Occipital lobe (tissue), 2 donors: ENCODE measurements around the gene EPS8. TPM values are rescaled to one million over a fixed set of nuclear protein-coding genes. Genes with fewer than 3 reads are reported as not detected.
"Not testable (repeated sequence)": the region's sequence is repeated elsewhere in the genome, so short reads cannot be mapped to it uniquely, and the experiment has no call there.

Experiments
- DNase-seq: peaks from one replicate; lab custom pipeline; 2025; lab: John Stamatoyannopoulos, UW
- total RNA-seq: library from RNA; depleted of rRNA; stranded (reverse); fragments of >200 nt; gene quantifications from one replicate; pipeline ENCODE4 v1.2.3, GENCODE V29; 2014

EPS8 gene
- total RNA-seq, 1 donor from 2014 or later: 110 TPM

DNA sequence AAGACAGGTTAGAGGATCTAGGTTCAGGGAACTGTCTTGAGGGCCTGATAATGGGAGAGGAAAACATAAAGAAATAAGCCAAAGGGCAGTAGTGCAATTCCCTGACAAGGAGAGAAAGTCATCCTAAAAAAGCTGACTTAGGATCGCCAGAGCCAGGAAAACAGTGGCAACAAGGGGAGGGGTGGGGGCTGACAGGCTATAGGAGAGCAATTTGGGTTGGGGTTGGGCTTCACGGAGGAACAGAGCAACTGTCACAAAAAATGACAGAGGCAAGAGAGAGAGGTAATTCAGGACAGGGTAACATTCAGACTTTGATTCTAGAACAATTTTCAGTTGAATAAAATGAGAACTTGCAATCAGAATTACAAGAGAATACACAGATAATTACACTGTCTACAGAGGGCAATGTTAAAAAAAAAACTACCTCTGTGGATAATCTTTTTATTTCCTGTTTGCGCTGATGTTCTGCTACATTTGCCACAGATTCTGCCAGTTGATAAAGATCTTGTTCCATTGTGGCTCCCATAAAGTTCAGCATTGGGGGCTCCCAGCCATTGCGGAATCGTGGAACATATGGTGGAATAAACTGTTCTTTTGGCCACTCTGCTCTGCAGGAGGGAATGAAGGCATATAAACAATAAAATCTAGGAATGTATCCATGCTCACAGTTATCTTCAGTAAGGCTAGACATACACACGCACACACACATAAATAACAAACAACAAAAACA, 138.6 kb downstream of the EPS8 start:
- no peak for DNase-seq

DNA sequence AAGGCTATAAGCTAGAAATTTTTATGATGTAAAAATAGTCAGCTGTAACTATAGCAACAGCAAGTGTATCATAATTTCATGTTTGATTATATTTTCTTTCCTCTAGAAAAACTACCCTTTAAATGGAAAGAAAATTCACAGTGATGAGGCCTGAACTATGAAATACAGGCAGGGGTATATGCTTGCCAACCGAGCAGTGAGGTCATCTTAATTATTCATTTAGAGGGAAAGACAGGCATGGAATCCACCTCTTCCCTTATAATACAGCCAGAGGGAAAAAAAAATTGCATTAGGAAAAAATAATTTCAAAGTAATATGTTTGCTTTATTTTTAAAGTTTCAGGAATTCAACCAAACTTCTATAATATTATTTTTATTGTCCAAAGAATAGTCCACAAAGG, 139.8 kb downstream of the EPS8 start:
- no peak for DNase-seq

DNA sequence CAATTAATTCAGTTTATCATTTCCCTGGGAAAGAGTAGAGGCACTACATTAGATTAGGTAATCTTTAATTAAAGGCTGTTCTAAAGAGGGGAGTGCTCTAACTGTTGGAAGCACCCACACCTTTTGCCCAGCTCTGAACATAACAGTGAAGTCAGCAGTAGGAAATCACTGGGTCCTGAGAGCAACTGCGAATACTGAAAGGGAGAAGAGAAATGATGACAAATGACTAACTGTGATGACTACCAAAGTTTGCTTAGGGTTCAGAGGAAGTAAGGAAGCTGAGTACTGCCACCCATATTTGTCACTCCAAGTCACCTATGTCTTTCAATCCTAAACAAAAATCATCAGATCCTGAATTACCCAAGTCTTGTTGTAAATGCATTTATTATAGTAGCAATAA, 140.6 kb downstream of the EPS8 start:
- DNase-seq: no peak

DNA sequence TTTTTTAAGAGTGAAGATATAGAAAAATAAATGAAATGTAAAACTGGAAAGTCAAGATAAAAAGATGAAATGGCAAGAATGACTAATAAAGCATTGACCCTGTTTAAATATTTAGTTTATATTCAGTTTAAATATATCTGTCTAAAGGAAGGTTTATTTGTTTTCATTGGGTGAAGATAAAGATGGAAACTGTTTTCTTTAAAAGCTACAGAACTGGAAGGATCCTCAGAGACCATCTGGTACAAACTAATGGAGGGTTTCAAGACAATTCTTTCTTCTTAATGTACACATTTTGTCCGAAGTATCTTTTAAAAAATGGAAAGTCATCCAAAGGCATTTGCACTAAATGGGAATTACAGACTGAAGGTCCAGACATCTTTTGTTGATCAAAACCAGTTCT, 142.6 kb downstream of the EPS8 start:
- no peak for DNase-seq

DNA sequence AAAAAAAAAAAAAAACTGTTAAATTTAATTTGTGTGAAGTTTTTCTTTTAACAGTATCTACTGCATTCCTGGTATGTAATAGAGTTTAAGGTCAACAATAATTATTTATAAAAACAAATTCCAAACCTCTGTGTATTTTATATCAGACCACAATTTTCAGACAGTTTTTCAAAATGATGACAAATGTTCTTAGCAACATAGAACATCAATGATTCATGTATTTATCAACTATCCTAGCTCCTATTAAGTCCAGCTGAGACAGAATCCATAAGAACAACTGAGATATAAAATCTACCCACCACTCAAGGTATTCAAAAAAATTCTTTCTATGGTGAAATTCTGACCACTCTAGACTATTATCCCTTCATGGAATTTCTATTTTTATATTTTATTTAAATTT, 144.5 kb downstream of the EPS8 start:
- DNase-seq: no peak

DNA sequence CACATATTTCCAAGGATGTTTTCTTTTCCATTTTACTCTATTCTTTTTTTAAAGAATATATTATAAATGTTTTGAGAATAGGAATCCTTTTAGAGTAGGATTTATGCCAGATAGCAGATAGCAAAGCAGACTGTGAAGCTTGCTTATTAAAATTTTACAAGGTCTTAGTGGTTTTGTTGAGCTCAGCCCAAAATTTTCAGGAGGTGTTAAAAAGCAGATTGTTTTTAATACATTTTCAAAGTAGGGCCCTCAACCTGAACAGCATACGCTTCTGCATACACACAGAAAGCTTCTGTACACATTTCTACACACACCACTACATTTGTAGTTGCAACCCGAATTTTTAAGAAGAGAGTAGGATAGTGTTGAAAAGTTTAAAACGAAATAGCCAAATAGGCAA, 151.0 kb downstream of the EPS8 start:
- no peak for DNase-seq

DNA sequence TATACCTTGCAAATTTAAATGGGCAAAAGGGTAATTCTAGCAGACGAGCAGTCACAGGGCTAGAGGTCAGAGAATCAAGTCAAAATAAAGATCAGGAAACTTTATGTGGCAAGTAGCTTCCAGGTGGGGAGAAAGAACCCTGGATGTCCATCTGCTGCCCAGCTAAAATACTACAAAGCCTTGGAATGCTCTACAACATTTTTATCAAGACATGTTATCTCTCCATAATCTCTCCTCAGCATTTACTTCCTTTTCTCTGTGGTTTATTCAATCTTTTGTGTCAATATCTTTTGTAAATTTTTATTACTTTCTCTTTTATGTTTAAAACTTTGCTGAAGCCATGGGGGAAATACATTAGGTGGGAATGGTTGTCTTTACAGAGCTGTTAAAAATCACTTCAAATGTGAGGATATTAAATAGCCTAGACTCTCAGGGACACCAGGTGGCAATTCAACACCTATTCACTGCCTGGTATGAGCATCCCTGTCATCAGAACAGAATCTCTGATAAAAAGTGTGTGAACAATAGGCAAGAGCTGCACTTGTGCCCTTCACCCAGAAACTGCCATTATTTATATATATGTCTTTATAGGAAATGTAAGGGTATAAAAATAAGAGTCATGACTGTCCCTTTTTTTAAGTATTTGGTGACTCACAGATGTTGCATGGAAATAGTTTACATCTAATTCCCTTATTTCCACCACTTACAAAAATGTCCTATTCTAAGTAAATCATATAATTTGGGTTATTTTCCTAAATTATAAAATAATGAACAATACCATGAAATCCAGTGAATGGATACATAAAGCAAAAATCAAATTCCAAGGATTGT, 152.9 kb downstream of the EPS8 start:
- no peak for DNase-seq

DNA sequence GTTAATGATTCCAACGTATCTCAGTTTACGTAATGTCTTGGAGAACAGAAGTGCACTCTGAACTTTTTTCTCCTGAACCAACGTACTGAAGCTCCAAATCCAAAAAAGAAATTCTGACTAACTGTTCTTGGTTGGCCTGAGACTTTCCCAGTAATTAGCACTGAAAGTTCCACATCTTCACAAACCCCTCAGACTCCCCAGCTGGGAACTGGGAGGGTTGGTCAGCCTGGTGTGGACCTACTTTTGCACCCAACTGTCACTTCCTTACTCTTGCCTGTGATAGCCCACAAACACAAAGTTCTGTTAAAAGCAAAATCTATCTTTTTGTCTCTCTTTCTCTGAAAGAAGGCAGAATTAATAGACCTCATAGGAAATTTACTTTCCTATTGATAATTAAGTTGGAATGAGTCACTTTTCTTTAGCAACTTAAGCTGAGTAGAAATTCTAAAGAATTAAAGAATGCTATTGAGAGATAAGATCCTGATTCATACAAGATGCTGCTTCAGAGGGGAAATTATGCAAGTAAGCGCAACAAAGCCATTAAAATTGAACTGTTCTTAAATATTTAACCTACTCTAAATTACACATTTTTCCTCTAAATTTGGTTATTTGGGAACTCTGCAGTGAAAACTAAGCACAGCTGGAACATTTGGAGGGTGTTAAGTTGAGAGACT, 155.0 kb downstream of the EPS8 start:
- no peak for DNase-seq

DNA sequence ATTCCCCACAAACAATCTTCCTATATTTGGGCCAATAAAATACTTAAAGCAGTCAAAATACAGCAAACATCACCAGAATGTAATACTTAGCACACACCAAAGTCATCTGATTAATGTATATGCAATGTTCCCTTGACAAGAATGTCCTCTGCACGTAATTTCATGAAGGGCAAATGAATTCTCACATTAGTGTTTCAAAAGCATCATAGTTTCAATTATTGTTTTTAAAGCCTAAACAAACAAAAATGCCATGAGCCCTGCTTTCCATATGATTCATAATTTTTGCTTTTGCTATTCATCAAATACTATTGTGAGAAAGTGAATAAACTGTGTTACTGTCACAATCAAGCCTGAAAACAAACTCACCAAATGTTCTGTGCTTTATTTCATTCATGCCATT, 156.0 kb downstream of the EPS8 start:
- no peak for DNase-seq

DNA sequence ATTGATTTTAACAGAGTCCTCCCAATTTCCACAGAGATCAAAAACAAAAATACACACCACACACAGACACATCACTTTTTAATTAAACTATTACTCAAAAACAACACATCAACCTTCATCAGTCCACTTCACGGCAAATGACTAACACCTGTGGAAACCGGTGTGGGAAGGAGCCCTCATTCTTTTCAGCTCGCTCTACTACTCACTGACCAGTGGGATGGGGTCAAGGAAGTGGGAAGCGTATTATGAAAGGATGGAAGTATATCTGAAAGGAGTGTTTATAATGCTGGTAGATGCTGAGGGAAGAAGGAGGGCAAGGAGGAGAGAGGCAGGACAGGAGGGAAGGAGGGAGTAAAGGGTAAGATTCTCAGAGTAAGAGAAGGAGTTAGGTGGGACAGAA, 156.5 kb downstream of the EPS8 start:
- no peak for DNase-seq

DNA sequence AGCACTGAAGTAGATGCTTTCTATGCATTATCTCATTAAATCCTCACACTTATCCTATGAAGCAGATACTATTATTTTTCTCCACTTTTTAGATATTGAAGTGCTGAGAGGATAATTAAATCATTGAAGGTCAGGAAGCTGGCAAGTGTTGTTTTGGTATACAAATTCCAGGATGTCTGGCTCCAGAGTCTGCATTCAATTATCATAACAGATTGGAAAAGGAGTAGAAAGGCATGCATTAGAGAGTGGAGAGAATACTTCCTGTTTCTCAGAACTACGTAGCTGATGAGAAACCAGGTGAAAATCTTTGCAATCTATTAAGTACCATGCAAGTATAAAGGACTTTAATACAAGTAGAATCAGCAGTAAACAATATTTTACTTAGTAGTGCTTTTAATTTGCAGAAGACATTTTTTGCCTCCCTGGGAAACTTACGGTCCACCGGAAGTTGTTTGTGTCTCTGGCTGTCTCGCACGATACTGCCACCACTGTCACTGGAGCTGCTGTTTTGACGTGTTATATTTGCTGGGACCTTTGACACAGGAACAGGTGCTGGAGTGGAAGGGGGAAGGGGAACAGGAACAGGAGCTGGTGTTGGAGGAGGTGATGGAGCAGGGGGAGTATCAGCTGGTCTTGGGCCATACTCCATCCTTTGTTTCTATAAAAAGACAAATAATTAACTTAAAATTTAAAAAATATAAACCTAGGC, 158.0 kb downstream of the EPS8 start:
- DNase-seq: no peak

DNA sequence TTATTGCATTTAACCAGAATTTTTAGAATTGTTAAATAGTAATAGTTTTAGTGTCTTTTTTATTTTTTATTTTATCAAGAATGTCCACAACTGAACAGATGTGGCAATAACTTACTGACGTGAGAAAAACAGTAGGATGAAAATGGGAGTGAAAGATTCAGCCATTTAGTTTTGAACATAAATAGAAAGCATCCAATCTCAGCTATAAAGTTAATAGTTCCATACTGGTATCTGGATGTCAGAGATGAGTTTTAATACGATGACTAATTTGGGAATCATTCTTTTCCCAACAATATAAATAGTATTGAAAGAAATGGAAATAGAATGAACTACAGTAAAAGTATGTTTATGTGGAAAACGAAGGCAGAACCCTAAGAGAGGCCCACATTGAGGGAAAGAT, 159.4 kb downstream of the EPS8 start:
- no peak for DNase-seq

DNA sequence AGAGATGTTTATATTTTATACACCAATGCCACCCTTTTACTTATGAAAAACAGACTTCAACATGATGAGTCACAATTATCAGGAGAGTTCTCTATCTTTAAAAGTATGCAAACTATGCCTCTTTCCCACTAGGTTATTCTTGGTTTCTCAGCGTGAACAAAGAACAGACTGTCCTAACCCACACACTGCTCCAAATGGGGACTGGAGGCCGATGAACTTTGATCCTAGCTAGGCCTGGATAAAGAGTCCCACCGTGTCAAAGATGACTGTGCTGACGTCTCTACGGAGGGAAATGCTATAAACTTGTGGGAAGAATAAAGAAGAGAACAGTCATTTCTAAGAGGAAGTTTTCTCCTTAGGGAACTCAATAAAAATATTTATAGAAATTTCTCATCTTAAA, 160.1 kb downstream of the EPS8 start:
- no peak for DNase-seq

DNA sequence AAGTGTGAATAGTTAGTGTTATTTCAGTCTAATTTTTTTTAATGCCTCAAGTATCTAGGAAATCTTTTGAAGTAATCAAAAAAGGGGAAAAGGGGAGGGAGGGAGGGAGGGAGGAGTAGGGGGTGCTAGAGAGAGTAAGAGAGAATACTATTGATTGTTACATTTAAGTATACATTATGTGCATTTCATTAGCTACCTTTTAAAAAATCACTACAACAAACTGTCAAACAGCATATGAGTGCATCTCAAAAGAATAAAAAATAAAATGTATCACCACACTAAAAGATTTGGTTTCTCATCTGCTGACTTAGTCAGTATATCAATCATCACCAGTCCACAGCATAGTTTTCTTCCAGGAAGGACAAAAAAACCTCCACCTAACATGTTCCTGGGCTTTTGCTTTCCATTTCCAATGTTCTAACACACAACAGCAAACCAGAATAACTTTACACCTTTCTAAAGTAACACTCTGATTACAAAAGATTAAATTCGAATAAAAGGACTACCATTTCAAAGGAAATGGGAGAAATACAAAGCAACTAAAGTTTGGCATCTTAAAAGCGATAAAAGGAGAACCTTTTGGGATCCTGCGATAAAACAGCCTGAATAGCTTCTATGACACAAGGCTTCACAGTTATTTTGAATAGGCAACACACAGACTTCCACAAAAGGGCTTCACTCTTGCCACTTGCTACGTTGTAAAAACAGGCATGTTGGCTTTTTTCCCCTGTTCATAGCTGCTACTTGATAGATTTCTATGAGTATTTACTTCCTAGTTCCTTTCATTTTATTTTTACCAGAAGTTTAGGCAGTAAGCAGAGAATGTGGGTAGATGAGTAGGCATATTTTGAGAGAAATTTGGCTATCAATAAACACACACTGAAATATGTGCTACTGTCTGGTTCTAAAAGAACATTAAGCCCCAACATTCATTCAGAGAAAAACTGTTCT, 160.9 kb downstream of the EPS8 start:
- DNase-seq: no peak

DNA sequence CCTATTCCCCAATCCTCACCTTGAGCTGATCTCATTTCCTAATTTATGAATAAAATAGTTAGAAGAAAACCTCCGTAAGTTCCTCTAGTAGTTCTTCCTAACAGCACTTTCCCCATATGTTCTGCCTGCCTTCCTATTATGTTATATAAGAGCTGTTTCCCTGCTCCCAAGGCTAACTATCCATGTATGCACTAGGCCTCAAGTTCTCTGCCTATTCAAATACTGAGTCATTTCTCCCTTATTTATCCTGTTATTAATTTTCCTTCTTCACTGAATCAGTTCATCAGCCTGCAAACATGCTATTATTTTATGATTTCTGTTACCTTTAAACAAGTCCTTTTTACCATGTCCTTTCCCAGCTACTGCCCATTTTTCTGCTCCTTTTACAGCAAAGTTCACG, 164.1 kb downstream of the EPS8 start:
- no peak for DNase-seq

DNA sequence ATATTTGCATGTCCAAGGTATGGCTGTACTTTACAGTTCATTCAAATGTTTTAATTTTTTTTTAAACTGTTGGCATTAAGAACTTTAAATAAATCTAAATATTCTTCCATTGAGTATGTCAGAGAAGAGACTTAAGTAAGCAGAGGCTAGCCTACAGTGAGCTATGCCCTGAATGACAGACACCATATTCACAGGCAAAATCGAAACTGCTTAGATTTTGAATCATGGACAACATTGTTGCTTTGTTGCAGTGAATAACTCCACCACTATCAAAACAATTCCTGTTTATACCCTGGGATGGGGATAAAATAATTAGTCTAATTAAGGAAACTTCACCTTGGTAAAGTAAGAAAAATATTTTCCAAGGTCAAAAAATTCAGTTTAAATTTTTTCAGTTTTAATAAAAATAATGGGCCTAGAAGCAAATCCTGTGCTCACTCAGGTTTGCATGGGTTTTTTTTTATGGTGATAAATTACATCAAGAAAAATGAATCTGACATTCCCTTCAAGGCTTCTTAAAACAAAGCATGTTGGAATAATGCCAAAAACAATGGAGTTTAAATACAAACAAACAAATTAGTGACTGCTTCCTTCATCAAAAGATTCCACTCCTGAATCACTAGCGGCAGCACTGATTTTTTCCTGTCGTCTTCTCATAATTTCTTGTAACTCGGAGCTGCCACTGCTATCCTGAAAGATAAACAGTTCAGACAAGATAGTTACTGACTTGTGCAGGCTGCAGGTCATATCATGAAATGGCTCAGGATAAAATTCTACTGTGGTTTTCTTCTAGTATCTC, 168.2 kb downstream of the EPS8 start:
- no peak for DNase-seq

DNA sequence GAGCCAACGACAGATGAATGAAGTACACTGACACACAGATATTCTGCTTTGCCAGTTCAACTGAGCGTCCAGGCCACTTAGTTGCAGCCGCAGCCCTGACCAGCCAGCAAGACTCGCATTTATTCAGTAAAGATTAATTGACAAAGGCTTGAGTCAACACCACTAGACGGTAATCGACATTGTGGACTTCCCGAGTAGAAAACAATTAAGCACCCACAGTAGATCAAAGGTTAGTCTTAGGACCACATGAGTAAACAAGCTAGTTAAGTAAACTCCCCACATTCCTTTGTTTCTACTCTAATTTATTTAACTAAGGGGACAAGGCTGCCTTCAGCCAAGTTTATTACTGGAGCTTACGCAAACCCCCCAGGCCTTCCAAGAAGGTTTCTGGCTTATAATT, 172.7 kb downstream of the EPS8 start:
- not testable (repeated sequence) for DNase-seq

DNA sequence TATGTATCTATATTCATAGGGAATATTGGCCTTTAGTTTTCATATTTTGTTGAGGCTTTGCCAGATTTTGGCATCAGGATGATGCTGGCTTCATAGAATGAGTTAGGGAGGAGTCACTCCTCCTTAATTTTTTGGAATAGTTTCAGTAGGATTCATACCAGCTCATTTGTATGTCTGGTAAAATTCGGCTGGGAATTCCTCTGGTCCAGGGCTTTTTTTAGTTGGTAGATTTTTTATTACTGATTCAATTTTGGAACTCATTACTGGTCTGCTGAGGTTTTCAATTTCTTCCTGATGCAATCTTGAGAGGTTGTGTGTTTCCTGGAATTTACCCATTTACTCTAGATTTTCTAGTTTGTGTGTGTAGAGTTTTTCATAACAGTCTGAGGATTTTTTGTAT, 175.2 kb downstream of the EPS8 start:
- DNase-seq: no peak

DNA sequence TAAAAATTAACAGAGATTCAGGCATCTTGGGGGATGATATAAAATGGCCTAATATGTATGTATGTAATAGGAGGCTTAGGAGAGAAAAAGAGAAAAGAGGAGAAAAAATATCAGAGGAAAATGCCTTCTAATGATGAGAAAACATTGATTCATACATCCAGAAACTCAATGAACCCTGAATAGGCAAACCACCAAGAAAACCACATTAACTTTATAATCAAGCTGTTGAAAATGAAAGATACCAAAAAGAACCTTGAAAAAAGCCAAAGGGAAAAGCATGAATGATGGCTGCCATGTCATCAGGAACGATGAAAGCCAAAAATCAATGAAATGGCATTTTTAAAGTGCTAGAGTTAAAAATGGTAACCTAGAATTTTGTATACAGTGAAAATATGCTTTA, 180.2 kb downstream of the EPS8 start:
- DNase-seq: no peak

DNA sequence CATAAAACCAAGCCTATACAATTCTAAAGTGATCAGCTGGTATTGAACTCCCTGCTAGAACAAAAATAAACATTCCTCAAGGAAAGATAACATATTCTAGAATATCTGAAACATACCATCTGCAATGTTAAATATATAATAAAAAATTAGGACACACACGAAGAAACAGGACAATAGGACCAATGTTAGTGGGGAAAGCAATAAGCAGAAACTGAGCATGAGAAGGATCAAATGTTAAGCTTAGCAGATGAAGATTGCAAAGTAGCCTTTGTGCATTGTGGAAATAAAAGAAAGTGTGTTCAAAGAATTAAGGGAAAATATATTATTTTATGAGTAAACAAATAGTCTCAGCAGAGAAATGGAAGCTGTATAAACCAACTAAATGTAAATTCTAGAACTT, 180.8 kb downstream of the EPS8 start:
- no peak for DNase-seq
